Inflammatory macrophage (primary cell): ENCODE measurements around the gene CRMP1.

Source experiments
- DNase-seq, 2 donors: peaks; one replicate each; pipeline ENCODE4 v3.0.0-alpha.2; 2020 to 2022
- total RNA-seq, 18 experiments: gene quantifications; one replicate each; lab custom pipeline; 2026; ENCODE audit warnings: mixed read lengths in 6 of 18, inconsistent platforms in 2 of 18; lab: John Stamatoyannopoulos, UW

Gene CRMP1
- 0 to 0.32 (median 0.06) reads per million in 18 experiments for total RNA-seq

DNA sequence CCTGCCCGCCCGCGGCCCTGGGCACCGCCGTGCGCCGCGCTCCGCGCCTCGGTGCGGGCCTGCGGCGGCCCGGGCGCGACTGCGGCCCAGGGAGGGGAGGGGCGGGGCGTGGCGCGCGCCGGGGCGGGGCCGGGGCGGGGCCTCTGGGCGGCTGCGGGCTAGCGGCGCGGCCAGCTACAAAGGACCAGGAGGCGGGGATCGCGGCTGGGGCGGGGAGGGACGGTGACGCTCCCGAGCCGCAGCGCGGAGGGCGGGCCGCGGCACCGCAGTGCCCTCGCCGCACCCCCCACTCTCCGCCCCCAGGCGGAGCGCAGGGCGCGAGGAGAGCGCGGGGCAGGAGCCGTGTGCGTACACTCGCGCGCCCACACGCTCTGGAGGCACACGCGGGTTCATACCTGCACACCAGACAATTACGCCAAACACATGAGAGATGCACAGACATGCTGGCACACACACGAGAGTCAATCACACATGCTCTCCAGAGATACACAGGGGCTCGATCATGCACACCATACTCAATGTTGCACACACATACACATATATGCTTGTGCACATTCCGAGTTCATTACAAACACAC, at the start of gene CRMP1:
TSS of gene CRMP1 (minus strand) at position 83 of the 577 bp plus-strand sequence. CDS start 117 bp downstream, outside the sequence.
- DNase-seq = no peak

DNA sequence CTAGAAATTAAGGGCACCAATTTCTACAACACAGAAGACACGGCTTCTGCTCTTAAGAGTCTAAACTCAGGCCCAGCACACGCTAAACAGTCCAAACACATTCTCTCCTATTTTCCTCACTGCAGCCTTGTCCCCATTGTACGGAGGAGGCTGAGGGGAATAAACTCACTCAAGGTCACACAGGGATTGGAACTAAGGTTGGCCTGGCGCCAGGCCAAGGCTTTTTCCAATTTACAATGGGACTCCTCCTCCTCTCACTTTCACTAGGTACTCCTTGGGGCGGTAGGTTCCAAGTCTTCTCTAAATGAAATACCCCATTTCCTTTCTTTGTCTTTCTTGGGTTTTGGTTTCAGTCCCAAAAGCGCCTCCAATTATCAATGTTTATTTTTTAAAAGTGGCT, 48.7 kb upstream of the CRMP1 start:
- DNase-seq = no peak

DNA sequence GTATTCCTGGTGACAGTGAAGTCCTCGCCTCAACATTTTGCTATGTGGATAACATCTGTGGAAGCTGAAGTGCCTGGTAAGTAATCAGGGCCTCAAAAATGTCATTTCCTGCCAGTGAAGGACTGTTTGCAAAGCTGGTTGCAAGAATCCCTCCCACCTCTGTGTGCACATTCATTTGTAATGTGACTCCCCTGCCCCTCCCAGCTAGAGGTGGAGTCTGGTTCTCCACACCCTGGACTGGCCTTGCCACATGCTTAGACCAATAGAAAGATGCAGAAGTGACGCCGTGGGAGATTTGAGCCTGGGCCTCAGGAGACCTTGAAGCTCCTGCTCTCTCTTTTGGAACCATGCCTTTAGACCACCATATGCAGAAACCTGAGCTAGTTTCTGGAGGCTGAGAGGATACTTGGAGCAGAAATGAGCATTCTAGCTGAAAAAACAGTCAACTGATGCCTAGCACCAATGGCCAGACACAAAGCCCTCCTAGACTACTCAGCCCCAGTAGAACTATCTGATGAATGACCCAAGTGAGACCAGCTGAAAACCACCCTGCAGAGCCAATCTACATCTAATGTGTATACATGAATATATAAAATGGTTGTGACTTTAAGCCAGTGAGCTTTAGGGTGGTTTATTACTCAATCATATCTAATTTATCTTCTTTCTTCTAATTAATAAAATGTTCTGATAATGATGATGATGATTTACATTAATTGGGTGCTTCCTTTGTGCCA, 47.8 kb upstream of the CRMP1 start:
- DNase-seq = peak in 1 of 2 donors; percentile 2

DNA sequence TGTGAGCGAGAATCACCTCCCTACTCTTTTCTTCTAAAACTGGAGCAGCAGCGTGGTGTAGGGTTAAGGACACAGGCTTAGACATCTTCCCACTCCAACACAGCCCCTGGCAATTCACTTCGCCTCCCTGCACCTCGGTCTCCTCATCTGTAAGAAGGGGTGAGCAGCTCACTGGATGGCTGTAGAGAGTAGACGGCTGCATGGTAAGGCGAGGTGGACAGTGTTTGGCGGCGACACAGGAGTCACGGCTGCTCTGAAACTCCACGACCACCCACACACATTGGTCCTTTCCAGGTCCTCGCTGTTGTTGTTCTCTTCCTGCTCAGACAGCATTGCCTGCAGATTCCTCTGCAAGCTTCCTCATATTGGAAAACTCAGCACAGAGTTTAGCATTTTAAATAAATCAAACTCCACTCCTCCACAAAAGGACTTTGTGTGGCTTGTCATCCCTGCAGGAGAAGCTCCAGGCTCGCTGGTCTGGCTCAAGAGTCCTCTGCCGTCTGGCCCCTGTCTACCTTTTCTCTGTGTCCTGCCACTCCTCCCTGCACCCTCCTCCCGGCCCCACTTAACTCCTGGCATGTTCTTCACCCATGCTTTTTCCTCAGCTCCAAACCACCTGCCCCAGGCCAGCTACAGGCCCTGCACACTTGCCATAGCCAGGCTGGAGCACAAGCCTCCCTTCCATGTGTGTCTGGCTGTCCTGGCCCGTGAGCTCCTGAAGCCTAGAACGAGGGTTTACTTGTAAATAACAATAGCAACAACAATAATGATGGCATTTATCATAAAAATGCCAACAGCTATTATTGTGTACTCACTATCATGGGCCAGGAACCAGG, 41.3 kb upstream of the CRMP1 start:
- DNase-seq = no peak

DNA sequence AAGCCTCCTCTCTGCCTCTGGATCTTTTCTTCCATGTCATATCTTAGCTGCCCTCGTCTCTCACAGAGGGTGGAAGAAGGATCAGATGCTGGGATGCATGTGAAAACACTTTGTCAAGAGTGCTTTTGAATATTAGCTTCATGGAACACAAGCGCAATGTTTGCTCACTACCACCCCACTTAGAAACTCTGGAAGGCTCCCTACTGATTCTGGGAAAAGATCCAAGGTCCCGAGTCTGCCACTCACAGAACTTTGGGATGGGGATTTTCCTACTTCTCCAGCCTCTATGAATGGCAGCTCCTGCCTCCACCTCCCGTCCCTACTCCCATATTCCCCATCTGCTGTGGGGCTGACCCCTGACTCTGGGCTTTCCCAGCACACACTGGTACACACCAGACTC, 40.2 kb upstream of the CRMP1 start:
- DNase-seq = no peak

DNA sequence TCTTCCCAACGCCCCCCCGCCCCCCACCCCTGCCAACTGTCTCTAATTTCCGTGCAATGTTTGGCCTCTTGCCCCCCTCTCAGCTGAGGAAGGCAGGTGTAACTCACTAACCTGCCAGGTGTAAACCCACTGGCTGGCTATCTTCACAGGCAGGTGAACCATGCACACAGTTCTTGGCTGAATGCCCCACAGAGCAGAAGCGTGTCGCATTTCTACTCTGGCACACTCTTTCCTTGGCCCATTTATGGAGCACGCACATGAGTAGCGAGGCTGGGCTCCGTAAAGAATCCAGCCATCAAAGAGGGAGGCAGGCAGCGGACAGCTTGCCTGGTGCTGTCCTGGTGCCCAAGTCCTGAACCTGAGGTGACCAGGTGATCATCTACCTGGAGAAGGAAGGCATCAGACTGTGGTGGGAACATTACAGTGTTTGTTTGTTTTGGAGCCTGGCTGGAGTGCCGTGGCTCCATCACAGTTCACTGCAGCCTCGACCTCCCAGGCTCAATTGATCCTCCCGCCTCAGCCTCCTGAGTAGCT, 39.2 kb upstream of the CRMP1 start:
- DNase-seq = no peak

DNA sequence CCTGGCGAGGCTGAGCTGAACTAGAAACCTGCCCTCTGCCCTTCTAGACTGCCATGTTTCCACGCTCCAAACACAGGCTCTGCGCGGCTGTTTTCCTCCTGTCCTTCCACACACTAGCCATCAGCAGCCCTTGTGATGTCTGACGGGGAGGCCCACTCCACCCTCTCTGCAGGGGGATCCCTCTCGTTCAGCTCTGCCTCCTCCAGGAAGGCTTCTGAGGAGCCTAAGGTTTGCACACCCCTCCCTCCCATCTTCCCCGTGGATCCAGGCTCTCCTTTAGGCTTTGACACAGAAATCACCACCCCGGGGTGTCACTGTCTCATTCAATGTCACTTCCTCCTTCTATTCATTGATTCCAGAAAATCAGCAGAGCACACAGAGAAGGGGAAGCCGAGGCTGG, 38.6 kb upstream of the CRMP1 start:
- DNase-seq = no peak

DNA sequence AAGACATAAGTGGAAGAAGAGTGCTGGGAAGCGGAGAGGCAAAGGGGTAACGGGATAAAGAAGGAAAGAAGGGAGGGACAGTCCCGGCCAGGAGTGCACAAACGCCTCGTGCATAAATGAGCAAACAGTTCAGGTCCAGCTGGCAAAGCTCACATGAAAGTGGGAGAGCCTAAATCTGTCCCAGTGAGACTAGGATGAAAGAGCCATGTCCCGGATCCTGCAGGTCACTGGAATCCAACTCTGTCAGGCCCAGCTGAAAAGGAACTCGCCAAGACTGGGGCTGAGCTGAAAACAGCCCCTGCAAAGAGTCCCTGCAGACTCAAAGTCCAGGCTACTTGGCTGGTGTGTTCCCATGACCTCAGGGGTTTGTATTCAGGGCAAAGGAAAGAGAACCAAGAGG, 38.0 kb upstream of the CRMP1 start:
- no peak for DNase-seq

DNA sequence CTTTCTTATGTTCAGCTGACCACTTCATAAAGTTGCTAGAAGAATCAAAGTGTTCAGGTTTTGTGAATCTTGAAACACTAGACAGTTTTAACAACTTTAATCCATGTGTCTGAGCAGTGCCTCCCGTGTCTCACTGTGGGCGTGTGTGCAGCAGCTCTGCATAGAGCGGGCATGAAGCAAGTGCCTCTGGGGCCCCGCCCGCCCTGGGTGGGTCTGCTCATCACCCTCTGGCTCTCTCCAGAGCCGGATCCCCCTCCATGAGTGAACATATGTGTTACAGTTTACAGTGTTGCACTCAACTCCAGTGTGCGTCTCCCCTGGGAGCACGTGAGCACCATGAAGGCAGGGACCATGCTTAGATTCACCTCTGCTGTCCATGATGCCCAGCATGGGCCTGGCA, 37.6 kb upstream of the CRMP1 start:
- no peak for DNase-seq

DNA sequence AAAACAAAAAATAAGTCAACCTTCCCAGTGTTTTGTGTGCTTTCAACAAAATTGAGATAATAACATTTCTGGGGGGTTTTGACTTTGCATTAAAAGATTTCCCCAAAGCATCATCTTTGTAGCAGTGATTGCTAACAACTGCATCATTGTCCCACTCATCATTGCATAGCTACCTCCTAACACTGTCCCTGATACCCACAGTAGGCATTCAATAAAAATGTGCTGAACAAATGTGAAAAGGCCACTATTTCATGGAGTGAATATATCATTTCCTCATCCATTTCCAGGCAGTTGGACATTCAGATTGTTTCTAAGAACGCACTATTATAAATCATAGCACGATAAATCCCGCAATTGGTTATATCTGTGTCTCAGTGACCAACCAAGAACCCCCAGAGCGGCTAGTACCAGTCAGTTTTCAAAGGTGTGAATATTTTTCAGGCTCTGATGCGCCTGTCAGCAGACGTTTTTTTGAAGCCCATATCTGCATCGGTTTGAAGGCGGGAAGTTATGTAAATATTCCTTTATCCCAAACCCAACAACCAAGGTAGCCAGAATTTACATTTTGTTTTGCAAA, 36.0 kb upstream of the CRMP1 start:
- DNase-seq = no peak

DNA sequence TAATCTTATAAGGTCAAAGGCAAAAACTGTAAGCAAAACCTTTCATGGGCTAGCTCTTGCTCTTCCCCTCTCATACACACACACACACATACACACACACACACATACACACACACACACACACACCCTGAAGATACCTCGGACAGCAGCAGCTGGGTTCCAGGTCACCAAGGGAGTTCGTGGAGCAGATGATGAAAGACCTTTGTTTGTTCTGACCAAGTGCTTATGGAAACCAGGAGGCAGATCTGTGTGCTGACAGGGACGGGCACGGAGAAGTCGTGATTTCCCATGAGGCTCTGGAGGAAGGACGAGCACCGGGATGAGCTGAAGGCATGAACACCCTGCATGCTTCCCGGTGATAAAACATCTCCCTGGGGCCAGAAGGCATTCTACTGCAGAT, 35.4 kb upstream of the CRMP1 start:
- DNase-seq = no peak

DNA sequence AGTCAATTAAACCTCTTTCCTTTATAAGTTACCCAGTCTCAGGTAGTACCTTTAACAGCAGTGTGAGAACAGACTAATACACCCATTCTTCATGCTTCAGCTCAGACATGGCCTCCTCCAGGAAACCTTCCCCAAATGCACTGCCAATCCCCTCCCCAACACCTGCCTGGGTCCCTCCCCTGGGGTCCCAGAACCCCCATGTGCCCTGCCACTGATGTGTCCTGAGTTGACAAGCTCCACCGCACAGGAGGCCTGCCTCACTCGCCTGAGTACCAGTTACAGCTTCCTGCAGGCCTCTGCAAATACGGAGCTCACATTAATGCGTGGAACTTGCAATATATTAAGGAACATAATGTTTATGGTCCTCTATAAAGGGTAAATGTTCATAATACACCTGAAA, 34.9 kb upstream of the CRMP1 start:
- DNase-seq = no peak

DNA sequence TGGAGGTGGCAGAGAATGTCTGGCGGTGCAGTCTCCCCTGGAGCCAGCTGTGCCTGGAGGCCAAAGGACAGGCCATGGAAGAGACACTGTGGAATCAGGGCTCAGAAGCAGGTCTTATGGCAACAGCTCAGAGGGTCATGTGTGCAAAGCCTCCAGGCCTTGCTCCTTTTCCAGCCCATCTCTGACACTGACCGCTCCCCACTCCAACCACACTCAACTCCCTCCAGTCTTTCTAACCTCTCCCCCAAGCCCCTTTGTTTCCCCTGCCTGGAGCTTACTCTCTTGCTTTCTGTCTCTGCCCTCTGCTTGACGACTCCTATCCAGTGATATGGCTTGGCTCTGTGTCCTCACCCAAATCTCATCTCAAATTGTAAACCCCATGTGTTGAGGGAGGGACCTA, 34.2 kb upstream of the CRMP1 start:
- no peak for DNase-seq

DNA sequence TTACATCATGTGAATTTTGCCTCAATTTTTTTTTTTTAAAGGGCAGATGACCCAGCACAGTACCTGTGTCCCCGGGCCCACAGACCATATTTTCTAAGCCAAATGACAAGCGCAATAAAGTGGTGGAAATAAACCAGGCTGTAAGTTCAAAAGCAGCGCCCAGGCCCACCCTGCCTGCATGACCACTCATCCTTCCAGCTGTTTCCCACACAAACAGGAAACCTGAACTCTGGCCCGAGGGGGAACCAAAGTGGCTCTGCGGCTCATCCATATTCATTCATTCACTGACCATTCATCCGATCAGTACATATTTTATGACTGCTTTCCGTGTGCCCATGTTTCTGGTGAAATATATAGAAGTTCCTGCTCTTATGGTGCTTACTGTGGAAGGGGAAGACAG, 33.7 kb upstream of the CRMP1 start:
- no peak for DNase-seq

DNA sequence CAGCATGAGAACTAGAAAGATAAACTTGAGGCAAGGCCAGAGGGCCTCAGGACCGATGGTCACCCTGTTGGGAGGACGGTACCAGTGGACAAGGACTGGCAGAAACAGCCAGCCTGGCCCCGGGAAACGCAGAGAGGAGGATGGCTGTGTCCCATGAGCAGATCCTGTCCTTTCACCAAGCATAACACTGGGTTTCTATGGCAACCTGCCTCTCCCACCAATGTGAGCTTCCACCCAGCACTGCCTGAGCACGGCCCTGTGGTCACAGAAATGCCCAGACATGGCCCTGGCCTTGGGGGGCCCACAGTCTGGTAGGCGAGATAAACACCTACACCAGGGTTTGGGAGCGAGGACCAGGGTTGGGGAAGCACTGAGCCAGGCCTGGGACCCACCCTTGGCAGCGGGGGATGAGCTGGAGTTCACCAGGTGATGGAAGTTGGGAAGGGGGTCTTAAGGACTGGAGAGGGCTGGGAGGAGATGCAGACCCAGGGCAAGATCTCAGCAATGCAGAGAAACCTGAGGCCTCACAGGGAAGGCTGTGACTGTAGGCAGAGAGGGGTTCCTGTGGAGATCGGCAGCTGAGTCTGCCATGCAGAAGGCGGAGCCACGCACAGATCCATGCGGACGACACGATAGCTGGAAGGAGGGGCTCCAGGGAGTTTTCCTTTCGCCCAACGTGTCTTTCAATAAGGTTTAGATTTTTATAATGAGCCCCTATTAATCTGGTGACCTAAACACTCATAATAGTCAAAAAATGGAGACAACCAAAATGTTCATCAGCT, 32.7 kb upstream of the CRMP1 start:
- no peak for DNase-seq

DNA sequence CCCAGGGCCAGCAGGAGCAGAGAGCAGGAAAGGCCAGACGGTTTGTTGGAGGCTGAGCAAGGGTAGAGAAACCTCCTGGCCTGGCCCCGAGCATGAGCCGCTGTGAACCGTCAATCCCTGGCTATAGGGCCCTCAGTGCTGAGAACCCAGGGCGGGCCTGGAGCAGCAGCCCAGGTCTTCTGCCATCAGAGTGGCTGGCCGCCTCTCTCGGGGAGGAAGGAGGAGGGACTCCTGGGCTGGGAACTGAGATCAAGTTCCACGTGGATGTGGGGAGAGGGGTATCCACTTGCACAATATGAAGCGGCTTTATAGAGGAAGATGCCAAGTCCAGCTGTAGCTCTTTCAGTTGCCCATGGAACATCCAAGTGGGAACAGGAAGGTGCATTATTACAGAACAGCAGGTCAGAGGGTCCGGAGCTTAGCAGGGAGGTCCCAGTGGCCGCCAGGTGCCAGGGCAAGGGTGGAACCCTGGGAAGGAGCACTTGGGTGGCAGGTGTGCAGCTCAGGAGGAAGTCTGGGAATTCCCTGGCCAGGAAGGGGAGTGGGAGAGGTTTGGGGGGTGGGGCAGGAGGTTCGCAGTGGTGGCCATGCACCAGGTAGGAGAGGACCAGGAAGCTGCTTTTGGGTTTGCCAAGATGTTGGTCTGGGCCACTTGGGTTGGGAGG, 31.7 kb upstream of the CRMP1 start:
- DNase-seq = no peak

DNA sequence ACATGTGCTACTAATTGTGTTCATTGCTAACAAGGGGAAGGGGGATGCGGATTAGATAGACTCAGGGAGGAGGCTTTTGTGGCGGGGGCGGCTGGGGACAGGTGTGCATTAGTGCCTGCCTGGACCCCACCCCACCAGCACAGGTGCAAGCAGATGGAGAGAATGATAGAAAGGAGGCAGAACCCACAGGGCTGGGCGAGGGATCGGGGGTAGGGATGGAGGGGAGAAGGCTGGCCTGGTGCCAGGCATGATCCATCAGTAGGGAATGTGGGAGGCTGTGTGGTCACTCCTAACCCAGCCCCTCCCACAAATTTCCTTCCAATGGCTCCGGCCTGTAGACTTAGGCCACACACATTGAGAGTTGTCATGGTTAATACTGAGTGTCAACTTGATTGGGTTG, 30.5 kb upstream of the CRMP1 start:
- DNase-seq = no peak

DNA sequence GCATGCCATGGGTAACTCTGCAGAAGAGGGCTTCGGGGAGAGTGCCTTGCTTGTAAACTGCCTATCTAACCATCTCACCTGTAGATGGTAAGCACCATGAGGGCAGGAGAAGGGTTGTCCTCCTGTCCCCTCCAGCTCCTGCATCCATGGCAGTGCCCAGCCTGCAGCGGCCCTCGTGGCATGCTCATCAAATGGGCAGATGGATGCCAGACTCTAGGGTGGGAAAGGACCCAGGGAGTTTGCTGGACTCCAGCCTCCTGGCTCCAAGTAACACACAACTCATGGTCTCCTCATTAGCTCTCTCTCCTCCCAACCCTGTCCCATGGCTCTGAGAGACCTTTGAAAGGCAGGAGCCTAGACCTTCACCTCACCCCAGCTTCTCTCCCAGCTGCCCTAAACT, 29.7 kb upstream of the CRMP1 start:
- no peak for DNase-seq

DNA sequence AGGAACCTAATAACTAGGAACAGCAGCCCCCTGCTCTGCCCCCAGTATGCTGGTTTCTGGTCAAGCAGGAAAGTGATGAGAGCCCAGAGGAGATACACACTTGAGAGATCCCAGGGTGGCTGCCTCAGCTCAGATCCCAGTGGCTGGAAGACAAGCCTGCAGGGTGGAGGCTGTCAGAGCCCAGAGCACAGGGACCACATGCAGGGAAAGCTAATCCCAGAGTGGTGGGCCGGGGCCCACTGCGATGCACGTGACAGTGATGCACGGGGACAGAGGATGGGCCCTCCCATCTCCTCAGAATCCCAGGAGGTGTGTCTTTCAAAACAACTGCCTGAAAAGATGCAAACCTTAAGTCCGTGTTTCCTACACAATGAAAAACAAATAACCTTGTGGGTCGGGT, 29.1 kb upstream of the CRMP1 start:
- DNase-seq = no peak

DNA sequence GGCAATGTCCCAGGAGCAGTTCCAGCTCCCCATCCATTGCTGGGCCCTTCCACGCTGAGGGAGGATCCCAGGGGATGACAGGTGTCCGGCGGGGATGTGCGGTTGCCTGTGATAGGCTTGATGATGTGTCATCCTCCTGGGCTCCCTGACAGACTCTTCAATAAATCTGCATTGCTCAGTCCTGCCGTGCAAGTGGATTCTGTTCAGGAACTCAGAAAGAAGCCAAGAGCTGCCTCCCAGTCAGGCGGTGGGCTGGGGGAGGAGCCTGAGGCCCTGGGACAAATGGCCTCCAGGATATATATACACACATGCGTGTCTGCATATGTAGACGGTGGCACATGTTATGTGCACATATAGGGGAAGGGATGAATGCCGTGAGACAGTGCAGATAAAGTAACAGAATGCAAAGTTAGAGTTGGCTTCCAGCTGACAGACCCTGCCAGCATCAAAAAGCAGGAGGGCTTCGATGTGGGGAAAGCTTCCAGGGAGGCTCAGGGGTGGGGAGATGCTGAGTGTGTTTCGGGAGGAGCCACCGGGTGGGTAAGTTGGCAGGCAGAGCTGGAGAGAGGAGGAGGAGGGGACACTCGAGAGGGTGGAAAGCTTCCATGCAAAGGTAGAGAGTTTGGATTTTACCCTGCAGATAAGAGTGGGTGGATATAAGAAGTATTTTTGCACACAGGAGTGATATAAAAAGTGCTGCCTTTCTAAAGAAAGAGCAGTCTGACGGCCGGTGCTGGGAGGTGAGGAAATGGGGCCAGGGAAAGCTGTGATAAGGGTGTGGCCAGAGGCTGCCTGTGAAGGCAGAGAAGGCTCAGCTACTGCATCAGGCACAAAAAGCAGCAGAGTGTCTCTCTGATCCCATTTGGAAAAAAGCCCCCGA, 28.5 kb upstream of the CRMP1 start:
- no peak for DNase-seq

DNA sequence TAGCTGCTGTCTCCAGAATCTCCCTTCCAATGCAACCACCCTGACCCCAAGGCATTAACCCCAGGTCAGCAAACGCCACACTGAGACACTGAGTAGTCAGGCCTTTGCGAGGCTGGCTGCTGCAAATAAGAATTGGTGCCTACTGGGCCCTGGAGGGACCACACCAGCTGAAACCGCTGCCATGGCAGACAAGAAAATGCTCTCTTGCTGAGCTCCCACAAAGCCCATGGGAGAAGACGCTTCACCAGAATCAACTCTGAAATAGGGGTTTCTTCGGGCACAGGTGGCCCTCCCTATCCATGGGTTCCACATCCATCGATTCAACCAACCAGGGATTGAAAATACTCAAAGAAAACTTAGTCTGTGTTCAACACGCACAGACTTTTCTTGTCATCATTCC, 26.7 kb upstream of the CRMP1 start:
- no peak for DNase-seq
